Effector memory CD8-positive, alpha-beta T cell (primary cell): Measurements from ENCODE around the gene UCK1.

Experiments used
- ATAC-seq: fragments of 150-1000 bp; cut with Tn5 transposase; replicated peaks from 2 replicates; pipeline ENCODE4 v1.10.0; 2021; ENCODE audit warnings: mild to moderate bottlenecking, moderate library complexity
- DNase-seq, 3 experiments: peaks; one replicate each; pipeline ENCODE4 v3.0.0; 2021
- H3K27ac Mint-ChIP-seq, 2 donors: one replicate each; pipeline ENCODE4 v1.8.0; 2022; ENCODE audit warnings: mild to moderate bottlenecking in 2 of 2, mixed read lengths in 2 of 2, moderate library complexity in 2 of 2
- H3K27me3 Mint-ChIP-seq, 2 donors: one replicate each; pipeline ENCODE4 v1.8.0; 2022; ENCODE audit warnings: mixed read lengths in 2 of 2
- H3K36me3 Mint-ChIP-seq: one replicate; pipeline ENCODE4 v1.8.0; 2022; ENCODE audit warnings: mild to moderate bottlenecking, moderate library complexity, mixed read lengths; ENCODE audit not compliant: insufficient read depth
- H3K4me1 Mint-ChIP-seq, 2 donors: one replicate each; pipeline ENCODE4 v1.8.0; 2022; ENCODE audit warnings: low read depth in 2 of 2, mixed read lengths in 2 of 2
- H3K4me3 Mint-ChIP-seq, 2 donors: one replicate each; pipeline ENCODE4 v1.8.0; 2022; ENCODE audit warnings: mild to moderate bottlenecking in 2 of 2, mixed read lengths in 2 of 2, moderate library complexity in 2 of 2
- H3K9me3 Mint-ChIP-seq, 2 donors: one replicate each; pipeline ENCODE4 v1.8.0; 2022; ENCODE audit warnings: mixed read lengths in 2 of 2

UCK1 gene

GRCh38 chr9:131478421-131478868 is 52.6 kb downstream of the UCK1 start:
- H3K4me3 Mint-ChIP-seq, result no peak overlapping the region
- no peak overlapping the region for H3K27ac Mint-ChIP-seq

GRCh38 chr9:131477816-131478419 is 53.1 kb downstream of the UCK1 start:
- H3K27me3 Mint-ChIP-seq, result no peaks in the 10 kb centered on the region
- DNase-seq (no peak), ATAC-seq (no peak)
- peaks cover 91% of the 10 kb centered on the region for H3K36me3 Mint-ChIP-seq
- no peak overlapping the region for H3K27ac Mint-ChIP-seq
- H3K9me3 Mint-ChIP-seq, result no peaks in the 10 kb centered on the region
- H3K4me1 Mint-ChIP-seq, result peaks cover 5 to 6% of the 10 kb centered on the region in 2 donors
- no peak overlapping the region for H3K4me3 Mint-ChIP-seq

More at GRCh38 chr9:131478421-131478868, 52.6 kb downstream of the UCK1 start:
- Mint-ChIP-seq H3K36me3 (peaks cover 91% of the 10 kb centered on the region), H3K27me3 (no peaks in the 10 kb centered on the region), H3K9me3 (no peaks in the 10 kb centered on the region), H3K4me1 (peaks cover 5 to 6% of the 10 kb centered on the region in 2 donors)
- ATAC-seq, result peak; percentile 62
- peak; percentile 48 to 49 (median 49) for DNase-seq

- Mint-ChIP-seq H3K27ac (no peak overlapping the region), H3K4me3 (no peak overlapping the region), H3K27me3 (no peaks in the 10 kb centered on the region), H3K9me3 (no peaks in the 10 kb centered on the region), H3K36me3 (peaks cover 91% of the 10 kb centered on the region), H3K4me1 (peaks cover 6 to 9% of the 10 kb centered on the region in 2 donors)
- DNase-seq (no peak), ATAC-seq (no peak)
Observed at GRCh38 chr9:131477367-131477766, 53.7 kb downstream of the UCK1 start.

- no peaks in the 10 kb centered on the region for H3K27me3 Mint-ChIP-seq
- no peak for DNase-seq
- H3K9me3 Mint-ChIP-seq, result no peaks in the 10 kb centered on the region
- ATAC-seq, result no peak
- no peak overlapping the region for H3K4me3 Mint-ChIP-seq
- no peak overlapping the region for H3K27ac Mint-ChIP-seq
- H3K36me3 Mint-ChIP-seq, result peaks cover 91% of the 10 kb centered on the region
- peaks cover 5 to 6% of the 10 kb centered on the region in 2 donors for H3K4me1 Mint-ChIP-seq
Observed at GRCh38 chr9:131476777-131477345, 54.2 kb downstream of the UCK1 start.

GRCh38 chr9:131475956-131476776 is 54.9 kb downstream of the UCK1 start:
- ATAC-seq, result no peak

GRCh38 chr9:131475111-131475955 is 55.7 kb downstream of the UCK1 start:
- ATAC-seq, result no peak
- no peak for DNase-seq
- Mint-ChIP-seq H3K4me3 (no peak overlapping the region), H3K4me1 (peaks cover 5 to 6% of the 10 kb centered on the region in 2 donors), H3K27ac (peak overlapping the region; percentile 13 to 29), H3K36me3 (peaks cover 90% of the 10 kb centered on the region), H3K27me3 (no peaks in the 10 kb centered on the region), H3K9me3 (no peaks in the 10 kb centered on the region)

More at GRCh38 chr9:131475956-131476776, 54.9 kb downstream of the UCK1 start:
- DNase-seq, result no peak
- Mint-ChIP-seq H3K27ac (peak overlapping the region in 1 of 2 donors; percentile 13), H3K9me3 (no peaks in the 10 kb centered on the region), H3K4me1 (peaks cover 5 to 6% of the 10 kb centered on the region in 2 donors), H3K27me3 (no peaks in the 10 kb centered on the region), H3K4me3 (no peak overlapping the region), H3K36me3 (peaks cover 89% of the 10 kb centered on the region)

- DNase-seq (no peak), ATAC-seq (no peak)
- Mint-ChIP-seq H3K4me3 (no peak overlapping the region), H3K36me3 (peaks cover 89% of the 10 kb centered on the region), H3K4me1 (peaks cover 9 to 11% of the 10 kb centered on the region in 2 donors), H3K9me3 (no peaks in the 10 kb centered on the region), H3K27me3 (no peaks in the 10 kb centered on the region), H3K27ac (peak overlapping the region in 1 of 2 donors; percentile 29)
Observed at GRCh38 chr9:131474711-131475110, 56.4 kb downstream of the UCK1 start.

GRCh38 chr9:131473891-131474290 is 57.2 kb downstream of the UCK1 start:
- no peaks in the 10 kb centered on the region for H3K9me3 Mint-ChIP-seq

More at GRCh38 chr9:131473891-131474290, 57.2 kb downstream of the UCK1 start:
- Mint-ChIP-seq H3K27me3 (no peaks in the 10 kb centered on the region), H3K36me3 (peaks cover 85% of the 10 kb centered on the region), H3K27ac (peak overlapping the region in 1 of 2 donors; percentile 47), H3K4me1 (peaks cover 9 to 11% of the 10 kb centered on the region in 2 donors), H3K4me3 (no peak overlapping the region)
- ATAC-seq, result no peak
- DNase-seq, result no peak
